GM19193 (cell line): ENCODE results near the gene METAP1D.

Experiments used
- POLR2A ChIP-seq: IDR thresholded peaks from 4 replicates; pipeline ENCODE4 v1.6.1; 2011; ENCODE audit not compliant: insufficient read depth, insufficient read length; ENCODE audit errors: extremely low read depth

Gene METAP1D

GRCh38 chr2:171999604-172000469 lies at the start of gene METAP1D:
Gene METAP1D (plus strand): TSS chr2:171999953. CDS start chr2:171999970, 17 bp downstream.
- TF ChIP-seq POLR2A = peak; percentile 91

- TF ChIP-seq POLR2A = no peak
Measured at GRCh38 chr2:171952276-171952675, 47.5 kb upstream of the METAP1D start.

GRCh38 chr2:171952748-171953147 lies 47.0 kb upstream of the METAP1D start:
- no peak for TF ChIP-seq POLR2A

GRCh38 chr2:171956135-171956825 lies 43.5 kb upstream of the METAP1D start:
- TF ChIP-seq POLR2A = no peak

GRCh38 chr2:171957061-171957460 lies 42.7 kb upstream of the METAP1D start:
- TF ChIP-seq POLR2A = no peak

- TF ChIP-seq POLR2A = no peak
Measured at GRCh38 chr2:171958475-171958874, 41.3 kb upstream of the METAP1D start.

- TF ChIP-seq POLR2A = no peak
Measured at GRCh38 chr2:171959998-171960397, 39.8 kb upstream of the METAP1D start.

GRCh38 chr2:171960570-171960969 lies 39.2 kb upstream of the METAP1D start:
- no peak for TF ChIP-seq POLR2A

GRCh38 chr2:171963198-171963597 lies 36.6 kb upstream of the METAP1D start:
- no peak for TF ChIP-seq POLR2A

- no peak for TF ChIP-seq POLR2A
Measured at GRCh38 chr2:171964308-171964707, 35.4 kb upstream of the METAP1D start.

GRCh38 chr2:171965238-171965637 lies 34.5 kb upstream of the METAP1D start:
- no peak for TF ChIP-seq POLR2A

- no peak for TF ChIP-seq POLR2A
Measured at GRCh38 chr2:171965661-171966060, 34.1 kb upstream of the METAP1D start.

GRCh38 chr2:171966235-171966634 lies 33.5 kb upstream of the METAP1D start:
- no peak for TF ChIP-seq POLR2A

GRCh38 chr2:171966688-171967087 lies 33.1 kb upstream of the METAP1D start:
- TF ChIP-seq POLR2A = no peak

- TF ChIP-seq POLR2A = no peak
Measured at GRCh38 chr2:171968509-171968908, 31.2 kb upstream of the METAP1D start.

GRCh38 chr2:171972329-171972982 lies 27.3 kb upstream of the METAP1D start:
- TF ChIP-seq POLR2A = no peak

- TF ChIP-seq POLR2A = no peak
Measured at GRCh38 chr2:171979103-171979502, 20.6 kb upstream of the METAP1D start.
